Measurements from ENCODE around the gene TAS2R60. TPM values are rescaled to one million over a fixed set of nuclear protein-coding genes. Genes with fewer than 3 reads are reported as not detected.
"Not testable (repeated sequence)": the region's sequence is repeated elsewhere in the genome, so short reads cannot be mapped to it uniquely, and the experiment has no call there.

TAS2R60 gene
- total RNA-seq, 4 donors from 2014 or later: 1.3 TPM; not detected in 3

DNA sequence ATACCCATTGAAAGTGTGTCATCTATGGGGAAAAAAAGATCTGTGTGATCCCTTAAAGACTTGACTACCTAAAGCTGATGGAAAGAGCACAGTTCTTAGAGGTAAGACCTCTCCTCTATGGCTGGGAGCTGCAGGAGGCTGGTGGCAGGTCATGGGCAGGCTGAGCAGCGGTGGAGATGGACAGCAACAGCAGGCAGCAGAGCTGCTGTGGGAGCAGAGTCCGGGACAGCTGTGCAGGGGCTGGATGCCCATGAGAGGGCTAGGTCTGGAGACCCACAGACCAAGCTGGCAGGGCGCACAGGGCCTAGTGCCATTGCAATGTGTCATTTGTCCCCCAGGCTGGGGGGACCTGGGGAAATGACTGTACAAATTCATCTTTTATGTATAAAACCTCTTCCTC, 21.2 kb upstream of the TAS2R60 start:
- no peak overlapping the region for H3K4me3 ChIP-seq
- DNase-seq: no peak

DNA sequence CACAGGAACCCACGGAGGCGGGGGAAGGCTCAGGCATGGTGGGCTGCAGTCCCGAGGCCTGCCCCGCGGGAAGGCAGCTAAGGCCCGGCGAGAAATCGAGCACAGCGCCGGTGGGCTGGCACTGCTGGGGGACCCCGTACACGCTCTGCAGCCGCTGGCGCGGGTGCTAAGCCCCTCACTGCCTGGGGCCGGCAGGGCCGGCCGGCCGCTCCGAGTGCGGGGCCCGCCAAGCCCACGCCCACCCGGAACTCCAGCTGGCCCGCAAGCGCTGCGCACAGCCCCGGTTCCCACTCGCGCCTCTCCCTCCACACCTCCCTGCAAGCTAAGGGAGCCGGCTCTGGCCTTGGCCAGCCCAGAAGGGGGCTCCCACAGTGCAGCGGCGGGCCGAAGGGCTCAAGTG, 18.8 kb upstream of the TAS2R60 start:
- not testable (repeated sequence) for H3K9me3 ChIP-seq, H3K36me3 ChIP-seq, DNase-seq, H3K27me3 ChIP-seq, H3K27ac ChIP-seq, H3K4me3 ChIP-seq, H3K4me1 ChIP-seq

More for the DNA sequence above, 21.2 kb upstream of the TAS2R60 start:
- no peak overlapping the region for H3K27ac ChIP-seq
- no peak for TF ChIP-seq POLR2A (IDR thresholded peaks at IDR 0.05)
- TF ChIP-seq, protein P1, sequence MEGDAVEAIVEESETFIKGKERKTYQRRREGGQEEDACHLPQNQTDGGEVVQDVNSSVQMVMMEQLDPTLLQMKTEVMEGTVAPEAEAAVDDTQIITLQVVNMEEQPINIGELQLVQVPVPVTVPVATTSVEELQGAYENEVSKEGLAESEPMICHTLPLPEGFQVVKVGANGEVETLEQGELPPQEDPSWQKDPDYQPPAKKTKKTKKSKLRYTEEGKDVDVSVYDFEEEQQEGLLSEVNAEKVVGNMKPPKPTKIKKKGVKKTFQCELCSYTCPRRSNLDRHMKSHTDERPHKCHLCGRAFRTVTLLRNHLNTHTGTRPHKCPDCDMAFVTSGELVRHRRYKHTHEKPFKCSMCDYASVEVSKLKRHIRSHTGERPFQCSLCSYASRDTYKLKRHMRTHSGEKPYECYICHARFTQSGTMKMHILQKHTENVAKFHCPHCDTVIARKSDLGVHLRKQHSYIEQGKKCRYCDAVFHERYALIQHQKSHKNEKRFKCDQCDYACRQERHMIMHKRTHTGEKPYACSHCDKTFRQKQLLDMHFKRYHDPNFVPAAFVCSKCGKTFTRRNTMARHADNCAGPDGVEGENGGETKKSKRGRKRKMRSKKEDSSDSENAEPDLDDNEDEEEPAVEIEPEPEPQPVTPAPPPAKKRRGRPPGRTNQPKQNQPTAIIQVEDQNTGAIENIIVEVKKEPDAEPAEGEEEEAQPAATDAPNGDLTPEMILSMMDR (IDR thresholded peaks at IDR 0.05): no peak
- no peaks in the 10 kb centered on the region for H3K36me3 ChIP-seq
- no peaks in the 10 kb centered on the region for H3K27me3 ChIP-seq
- H3K4me1 ChIP-seq: no peaks in the 10 kb centered on the region
- no peaks in the 10 kb centered on the region for H3K9me3 ChIP-seq

DNA sequence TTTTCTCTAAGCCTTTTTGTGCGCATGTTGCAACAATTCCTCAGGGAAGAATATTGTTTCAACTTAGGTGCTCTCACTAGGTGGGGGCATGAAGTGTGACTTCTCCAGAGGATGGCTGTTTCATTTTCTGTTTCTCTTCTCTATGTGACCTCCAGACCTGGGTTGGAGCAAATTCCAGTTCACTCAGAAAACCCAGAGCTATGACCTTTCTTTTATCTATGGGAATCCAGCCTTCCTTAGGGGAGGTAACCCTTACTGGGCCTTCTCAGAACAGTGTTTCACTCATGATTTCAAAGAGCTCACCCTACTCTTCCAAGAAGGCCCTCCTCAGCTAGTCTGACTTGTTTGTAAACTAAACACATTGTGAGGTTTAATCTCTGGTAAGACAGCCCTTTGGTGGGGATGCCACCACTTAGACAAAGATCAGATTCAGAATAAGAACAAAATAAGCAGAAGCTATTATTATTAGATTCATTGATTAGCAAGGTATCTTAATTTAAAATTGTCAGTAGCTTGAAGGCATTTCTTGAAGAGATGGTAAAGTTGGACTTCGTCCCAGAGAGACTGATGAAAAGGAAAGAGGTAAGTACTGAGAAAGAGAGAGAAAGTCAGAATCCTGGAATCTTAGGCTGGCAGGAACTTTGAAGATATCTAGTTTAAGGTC, 16.6 kb upstream of the TAS2R60 start:
- no peak overlapping the region for H3K27ac ChIP-seq
- no peaks in the 10 kb centered on the region for H3K27me3 ChIP-seq
- TF ChIP-seq, protein P1 (IDR thresholded peaks at IDR 0.05): no peak
- TF ChIP-seq POLR2A (IDR thresholded peaks at IDR 0.05): no peak
- H3K4me1 ChIP-seq: no peaks in the 10 kb centered on the region
- H3K9me3 ChIP-seq: no peaks in the 10 kb centered on the region
- H3K4me3 ChIP-seq: no peak overlapping the region
- no peak for DNase-seq
- H3K36me3 ChIP-seq: no peaks in the 10 kb centered on the region

DNA sequence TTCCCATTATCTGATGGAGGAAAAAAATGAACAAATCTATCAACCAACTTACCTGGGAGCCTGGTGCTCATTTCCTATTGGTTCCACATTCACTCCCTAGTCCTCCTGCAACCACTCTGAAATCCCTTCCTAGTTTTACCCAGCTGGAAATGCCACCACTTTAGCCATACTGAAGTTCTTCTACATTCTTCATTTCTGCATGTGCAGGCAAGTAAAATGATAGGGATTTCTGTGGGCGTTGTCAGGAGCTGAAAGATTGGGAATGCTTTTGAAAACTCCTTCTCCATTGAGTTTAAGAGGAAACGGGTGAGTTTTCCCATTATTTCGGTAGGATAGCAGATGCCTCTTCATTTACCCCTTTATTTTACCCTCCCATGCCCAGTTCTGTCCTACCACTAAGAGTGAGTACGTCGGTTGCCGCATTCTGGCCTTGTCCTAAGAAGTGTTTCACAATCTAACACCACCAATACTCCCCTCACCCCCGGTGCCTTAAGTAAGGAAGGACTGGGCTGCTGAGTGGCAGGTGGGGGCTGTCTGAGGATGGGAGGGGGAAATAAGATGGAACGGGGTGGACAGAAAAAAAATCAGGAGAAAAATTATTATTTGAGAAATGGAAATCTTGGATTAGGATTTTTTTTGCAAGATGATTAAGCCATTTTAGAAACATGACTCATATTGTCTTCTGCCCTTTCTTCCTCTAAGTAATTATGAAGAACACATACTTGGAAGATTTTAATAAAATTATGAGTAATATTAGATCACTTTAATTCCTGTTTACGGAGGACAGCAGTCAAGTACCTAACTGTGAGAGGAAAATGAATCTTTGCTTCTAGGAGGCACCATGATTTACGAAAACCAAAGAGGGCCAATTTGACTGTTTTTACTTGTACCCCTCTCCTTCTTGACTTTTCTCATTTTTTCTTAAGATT, 13.2 kb upstream of the TAS2R60 start:
- H3K4me1 ChIP-seq: no peaks in the 10 kb centered on the region
- no peaks in the 10 kb centered on the region for H3K9me3 ChIP-seq
- H3K27me3 ChIP-seq: no peaks in the 10 kb centered on the region
- no peak for DNase-seq
- H3K36me3 ChIP-seq: no peaks in the 10 kb centered on the region
- H3K27ac ChIP-seq: no peak overlapping the region
- TF ChIP-seq POLR2A (IDR thresholded peaks at IDR 0.05): no peak
- TF ChIP-seq, protein P1 (IDR thresholded peaks at IDR 0.05): no peak
- no peak overlapping the region for H3K4me3 ChIP-seq

DNA sequence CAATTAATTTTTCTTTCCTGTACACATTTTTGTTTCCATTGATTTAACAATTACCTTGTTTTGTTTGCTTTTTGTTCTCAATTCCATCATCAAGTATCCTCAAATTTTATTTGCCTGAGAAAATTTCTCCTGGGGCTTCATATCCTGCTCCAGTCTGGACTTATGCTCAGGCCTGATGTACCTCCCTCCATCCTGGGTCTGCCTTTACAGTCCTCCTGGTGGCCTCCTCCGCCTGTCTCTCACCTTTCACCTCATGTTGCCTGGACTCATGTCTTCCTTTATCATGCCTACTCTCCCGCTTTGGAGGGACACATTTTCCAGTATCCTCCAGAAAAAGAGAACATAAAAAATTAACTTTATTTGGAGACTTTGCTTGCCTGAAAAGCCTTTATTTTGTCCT, 12.1 kb upstream of the TAS2R60 start:
- TF ChIP-seq, protein P1 (IDR thresholded peaks at IDR 0.05): no peak
- TF ChIP-seq POLR2A (IDR thresholded peaks at IDR 0.05): no peak
- no peaks in the 10 kb centered on the region for H3K9me3 ChIP-seq

DNA sequence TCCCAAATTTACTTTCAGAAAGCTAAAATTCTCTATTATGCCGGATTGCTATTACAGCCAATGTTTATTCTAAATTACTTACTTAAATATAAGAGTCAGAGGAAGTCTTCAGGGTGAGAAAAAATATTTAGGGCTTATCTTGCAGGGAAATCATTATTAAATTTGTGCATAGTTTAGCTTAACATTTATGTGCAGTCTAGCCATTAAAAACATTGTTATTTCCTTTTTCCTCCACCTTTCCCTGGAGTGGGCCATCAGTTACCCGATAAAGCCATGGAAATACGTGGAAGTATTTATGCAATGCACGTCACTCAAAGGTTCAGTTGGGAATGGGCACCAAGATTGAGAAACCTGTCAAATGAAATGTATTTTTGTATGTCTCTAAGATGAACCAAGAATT, 9.5 kb upstream of the TAS2R60 start:
- H3K36me3 ChIP-seq: no peaks in the 10 kb centered on the region
- peaks cover 0 to 9% (median 0%) of the 10 kb centered on the region in 4 donors for H3K4me1 ChIP-seq
- H3K27ac ChIP-seq: no peak overlapping the region
- no peak for DNase-seq
- no peaks in the 10 kb centered on the region for H3K27me3 ChIP-seq
- TF ChIP-seq, protein P1 (IDR thresholded peaks at IDR 0.05): no peak
- TF ChIP-seq POLR2A (IDR thresholded peaks at IDR 0.05): no peak
- H3K4me3 ChIP-seq: no peak overlapping the region
- H3K9me3 ChIP-seq: no peaks in the 10 kb centered on the region

More for the DNA sequence above, 12.1 kb upstream of the TAS2R60 start:
- Histone ChIP-seq H3K27ac (no peak overlapping the region), H3K4me3 (no peak overlapping the region), H3K4me1 (no peaks in the 10 kb centered on the region), H3K36me3 (no peaks in the 10 kb centered on the region), H3K27me3 (no peaks in the 10 kb centered on the region)
- DNase-seq: no peak

All from Peyer's patch (tissue), 4 donors.